ENCODE data around the gene FDXR.

Gene FDXR

DNA sequence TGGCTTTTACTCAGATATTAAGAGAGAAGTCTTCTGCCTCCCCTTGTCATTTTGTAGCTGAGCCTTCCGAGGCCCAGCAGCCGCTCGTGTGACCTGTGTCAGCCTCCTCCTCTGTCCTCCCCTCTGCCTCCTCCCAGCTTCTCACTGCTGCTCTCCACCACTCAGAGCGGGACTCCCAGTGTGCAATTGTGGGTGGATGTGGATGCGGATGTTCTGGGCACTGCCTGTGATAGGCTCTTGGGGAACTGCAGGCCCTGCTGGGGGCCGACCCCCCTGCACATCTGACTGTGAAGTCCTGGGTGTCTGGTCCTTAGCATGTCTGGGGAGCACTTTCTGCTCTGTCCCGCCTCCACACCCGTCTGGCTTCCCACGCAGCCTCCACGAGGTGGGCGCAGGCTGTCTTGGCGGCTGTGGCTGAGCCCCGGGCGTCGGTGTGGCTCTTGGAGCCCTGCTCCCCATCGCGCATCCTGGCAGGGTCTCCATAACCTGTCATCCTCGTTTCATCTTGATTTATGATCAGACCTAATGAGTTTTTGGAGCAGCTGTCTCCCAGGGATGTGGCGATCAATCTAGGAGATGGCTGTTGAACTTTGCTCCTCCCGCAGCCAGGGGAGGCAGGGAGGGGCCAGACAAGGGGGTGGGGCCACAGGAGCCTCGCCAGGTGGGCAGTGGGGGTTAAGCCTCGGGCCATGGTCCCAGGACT lies 41.2 kb downstream of the FDXR start:
- DNase-seq, result no peak

DNA sequence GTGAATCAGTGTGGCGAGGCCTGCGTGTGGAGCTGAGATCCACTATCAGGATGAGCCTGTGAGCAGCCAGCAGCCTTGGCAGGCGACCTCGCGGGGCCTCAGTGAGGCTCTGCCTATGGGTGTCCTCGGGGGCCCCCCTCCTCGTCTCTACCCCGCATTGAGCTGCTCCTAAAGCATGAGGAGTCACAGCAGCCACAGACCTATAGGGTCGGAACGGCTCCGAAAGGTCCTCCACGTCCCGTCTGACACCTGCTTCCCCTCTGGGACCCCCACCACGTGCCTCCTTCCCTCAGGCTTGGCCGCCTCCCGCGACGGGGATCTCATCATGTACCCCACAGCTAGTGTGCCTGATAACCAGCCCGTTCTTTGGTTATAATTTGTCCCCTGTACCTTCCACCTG lies 41.9 kb downstream of the FDXR start:
- no peak for DNase-seq

DNA sequence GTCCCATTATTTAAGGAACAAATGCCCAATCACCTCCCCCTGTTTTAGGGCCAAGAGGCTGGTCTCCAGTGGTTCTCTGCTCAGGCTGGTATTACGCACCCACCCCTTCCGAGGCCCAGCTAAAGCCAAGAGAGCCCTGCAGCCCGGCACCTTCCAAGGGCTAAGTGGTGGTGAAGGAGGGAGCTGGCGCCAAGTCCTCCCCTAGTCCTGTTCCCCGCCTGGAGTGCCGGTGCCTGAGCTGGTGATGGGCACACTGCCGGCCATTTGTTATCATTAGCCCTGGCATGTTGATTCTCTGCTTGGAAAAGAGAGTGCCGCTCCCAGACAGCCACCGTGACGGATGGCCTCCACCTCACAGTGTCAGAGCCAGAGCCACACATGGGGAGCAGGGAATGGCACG lies 45.0 kb downstream of the FDXR start:
- DNase-seq, result no peak

DNA sequence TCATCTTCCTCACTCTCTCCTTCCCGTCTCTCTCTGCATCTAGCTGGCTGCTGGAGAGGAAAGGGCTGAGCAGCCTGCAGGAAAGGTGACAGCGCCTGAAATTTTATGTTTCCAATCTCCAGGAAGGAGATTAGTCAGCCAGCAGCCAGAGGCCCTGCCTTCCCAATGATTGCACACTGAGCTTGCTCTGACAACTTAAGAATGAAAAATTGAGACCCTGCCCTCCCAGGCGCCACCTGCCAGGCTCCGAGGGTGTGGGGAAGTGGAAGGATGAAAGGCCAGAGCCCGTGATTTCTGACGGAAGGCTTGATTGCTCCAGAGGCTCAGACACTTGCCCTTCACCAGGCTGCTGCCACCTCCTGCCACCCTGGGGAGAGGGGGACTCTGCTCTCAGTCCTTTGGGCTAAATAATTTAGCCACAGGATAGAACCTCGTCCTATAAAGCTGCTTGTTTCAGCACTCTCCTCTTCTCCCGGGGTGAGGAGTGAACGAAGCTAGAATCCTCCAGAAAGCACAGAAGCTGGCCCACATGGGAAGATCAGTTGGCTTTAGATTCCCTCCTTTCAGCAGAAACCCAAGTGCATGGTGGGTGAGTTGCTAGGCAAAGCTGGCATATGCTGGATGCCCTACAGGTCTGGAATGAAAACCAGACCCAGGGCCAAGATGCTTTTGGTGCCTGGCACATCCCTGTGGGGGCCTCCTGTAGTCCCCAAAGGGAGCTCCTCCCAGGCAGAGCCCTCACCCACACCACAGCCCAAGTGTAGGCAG lies 46.7 kb downstream of the FDXR start:
- no peak for DNase-seq

DNA sequence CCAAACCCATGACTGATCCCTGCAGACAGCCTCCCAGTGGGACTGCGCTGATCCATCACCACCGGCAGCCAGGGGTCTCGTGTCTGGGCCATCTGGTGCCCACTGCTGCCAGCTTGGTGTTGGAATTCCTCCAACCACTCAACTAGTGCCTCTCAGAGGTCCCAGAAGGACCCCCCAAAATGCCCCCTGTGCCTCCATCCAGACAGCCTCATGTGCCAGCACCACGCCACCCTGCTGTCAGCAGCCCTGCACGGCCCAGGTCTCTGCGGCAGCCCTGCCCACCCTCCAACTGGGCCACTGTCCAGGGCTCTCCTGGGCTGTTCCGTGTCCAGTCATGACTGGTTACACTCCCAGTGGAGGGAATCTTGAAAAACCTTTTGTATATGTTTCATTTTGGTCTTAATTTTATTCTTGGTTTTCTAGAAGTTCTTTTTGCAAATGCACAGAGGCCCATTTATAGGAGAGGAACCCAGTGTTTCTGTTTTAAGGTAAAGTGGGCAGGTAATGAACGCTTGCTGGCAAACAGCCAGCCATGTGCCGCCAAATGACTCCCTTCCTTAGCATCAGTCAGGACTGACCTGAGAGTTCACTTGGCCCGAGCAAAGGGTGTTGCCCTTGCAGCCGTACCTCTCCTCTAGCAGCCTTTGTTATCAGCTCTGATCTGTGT lies 47.7 kb downstream of the FDXR start:
- no peak for DNase-seq

DNA sequence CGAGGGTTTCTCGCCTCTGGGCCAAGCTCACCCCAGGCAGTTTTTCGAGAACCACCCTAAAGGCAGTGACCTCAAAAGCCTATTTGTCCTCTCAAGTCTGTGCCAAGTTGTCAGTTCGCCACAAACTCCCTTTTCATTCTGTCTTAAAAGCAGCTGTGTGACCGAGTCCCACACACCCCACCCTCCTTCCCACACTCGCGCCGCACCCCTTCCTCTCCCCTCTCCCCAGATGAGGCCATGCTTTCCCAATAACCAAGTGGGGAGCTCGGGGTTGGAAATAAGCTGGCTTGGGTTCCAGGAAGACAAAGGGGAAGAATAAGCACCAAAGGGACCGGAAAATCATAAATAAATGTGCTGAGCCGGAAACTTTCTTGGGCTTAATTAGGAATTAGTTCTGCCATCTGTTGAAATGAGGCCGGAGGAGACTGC lies 49.8 kb downstream of the FDXR start:
- no peak for DNase-seq

DNA sequence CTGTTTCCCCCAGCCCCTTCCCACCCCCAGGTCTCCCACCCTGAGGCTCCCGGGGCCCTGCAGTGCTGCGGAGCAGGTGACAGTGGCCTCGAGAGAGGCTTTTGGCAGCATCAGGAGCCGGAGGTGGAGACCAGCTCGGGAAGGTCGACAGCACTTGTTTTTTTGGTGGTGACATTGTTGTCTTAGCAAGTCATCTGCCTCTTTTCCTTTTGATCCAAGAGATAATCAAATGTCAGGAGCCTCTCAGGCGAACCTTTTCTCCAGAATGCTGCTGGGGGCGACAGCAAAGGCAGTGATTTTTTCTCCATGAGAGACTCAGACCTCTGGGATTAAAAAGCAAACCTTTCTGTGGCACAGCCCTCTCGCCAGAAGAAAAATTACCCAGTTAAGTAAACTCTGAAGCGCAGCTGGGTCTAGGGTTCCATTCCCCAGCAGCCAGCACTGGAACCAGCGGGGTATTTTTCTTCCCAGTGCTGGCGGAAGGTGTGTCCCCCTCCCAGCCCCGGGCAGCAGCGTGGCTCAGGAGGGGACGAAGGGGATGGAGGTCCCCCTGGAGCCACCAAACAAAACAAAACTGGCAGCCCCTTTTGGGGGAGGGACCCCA lies 50.4 kb downstream of the FDXR start:
- no peak for DNase-seq

DNA sequence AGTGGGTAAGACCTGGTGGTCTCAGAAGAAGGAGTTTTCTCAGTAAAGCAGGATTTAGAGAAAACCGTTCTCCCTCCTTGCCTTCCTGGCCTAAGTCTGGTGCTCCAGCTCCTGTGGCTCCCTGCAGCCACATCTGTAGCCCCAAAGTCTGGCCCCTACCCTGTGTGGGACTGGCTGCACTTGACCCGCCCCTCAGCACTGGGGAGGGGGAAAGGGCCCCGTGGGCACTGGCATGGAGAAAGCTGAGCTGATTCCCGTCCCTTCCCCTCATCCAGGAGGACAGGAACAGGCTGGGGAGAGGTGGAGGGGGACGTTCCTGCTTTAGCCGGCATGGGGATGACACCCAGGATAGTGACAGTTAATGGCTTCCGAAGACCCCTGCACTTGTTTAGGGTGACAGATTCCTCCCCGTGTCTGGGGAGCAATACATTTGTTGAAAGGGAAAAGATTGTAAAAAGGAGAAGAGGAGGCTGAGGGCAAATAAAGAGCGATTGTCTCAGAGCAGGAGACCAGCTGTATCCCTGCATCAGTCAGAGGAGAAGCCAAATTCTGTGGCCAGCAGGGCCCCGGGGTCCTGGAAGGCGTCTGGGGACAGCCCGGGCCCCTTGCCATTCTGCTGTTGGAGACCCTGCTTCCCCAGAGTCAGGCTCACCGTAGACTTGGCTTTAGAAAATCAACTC lies 51.0 kb downstream of the FDXR start:
- no peak for DNase-seq

DNA sequence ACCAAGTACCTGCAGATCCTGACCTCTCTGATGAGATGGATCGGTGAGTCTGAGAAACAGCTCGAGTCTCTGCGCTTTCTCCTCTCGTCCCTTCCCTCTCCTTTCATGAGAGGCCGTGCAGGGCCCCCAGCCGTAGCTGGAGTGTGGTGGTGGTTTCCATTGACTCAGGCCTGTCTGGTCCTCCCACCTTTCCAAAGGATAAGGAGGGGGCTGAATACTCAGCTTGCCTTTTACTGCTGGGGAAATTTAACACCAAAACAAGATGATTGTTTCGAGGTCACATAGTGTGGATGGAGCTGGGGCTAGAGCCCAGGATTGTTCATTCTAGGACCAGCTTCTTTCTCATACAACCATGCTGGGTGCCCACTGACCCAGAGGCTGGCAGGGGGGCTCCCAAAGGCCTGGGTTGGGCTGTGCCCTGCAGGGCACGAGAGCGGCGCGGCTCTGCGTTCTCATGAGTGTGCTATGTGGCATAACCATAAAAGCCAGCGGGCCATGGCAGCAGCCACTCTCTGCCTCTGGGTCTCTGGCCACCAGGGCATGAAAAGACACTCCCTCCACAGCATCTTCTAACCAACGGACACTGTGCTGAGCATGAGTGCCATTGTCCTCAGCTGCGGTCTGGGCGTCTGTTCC lies 52.9 kb downstream of the FDXR start:
- DNase-seq, result no peak

DNA sequence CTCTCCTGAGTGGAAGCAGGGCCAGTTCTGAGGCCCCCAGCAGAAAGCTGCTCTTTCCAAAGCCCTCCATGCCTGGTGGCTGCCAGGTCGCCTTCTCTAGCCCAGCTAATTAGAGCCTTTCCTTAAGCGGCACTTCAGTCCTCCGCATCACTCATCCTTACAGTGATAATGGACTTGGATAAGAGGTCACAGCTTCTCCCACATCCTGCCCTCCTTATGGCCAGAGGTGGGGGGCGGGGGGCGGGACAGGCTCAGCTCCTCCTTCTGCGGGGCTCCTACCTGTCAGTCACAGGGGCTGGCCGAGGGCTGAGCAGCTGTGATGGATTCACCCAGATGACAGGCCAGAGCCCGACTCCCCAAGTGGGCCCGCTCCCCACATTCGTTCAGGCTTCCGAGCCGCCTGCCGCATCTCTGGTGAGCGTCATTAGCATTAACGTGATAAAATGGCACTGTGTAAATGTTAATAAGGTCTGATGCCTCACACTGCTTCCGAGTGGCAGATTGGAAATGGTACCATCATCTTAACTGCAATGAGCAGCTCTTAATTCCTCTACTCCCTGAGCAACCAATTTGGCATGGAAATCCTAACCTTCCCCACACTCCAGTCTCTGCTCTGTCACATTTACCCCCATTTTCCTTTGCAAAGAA lies 54.4 kb downstream of the FDXR start:
- no peak for DNase-seq

DNA sequence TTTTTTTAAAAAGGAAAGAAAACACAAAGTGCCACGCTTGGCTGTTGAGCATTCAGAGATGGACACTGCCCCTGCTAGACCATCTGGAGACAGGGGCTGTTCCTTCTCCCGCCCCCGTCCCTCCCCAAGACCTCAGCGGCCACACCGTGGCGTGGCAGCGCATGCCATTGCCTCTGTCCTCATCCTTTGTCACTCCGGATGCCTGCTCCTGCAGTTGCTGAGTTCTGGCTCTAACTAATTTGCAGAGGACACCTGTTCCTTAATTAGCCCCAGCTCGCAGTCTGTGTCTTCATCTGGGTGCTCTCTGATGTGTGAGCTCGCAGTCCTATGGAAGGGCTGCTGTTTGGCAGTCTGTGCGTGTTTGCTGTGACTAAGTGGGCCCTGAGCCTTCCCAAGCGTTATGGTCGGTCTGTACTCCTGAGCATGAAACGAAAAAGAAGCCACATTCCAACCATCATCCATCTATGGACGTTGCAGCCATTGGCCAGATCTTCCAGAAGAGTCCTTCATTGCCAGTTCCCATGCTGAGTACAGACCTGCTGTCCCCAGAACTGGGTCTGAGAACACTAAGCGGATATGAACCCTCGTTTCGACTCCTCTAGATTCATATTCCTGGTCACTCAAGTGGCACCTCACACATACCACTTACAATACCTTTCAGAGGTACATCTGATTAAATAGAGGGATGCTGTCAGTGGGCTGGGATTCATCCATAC lies 55.7 kb downstream of the FDXR start:
- DNase-seq, result no peak

DNA sequence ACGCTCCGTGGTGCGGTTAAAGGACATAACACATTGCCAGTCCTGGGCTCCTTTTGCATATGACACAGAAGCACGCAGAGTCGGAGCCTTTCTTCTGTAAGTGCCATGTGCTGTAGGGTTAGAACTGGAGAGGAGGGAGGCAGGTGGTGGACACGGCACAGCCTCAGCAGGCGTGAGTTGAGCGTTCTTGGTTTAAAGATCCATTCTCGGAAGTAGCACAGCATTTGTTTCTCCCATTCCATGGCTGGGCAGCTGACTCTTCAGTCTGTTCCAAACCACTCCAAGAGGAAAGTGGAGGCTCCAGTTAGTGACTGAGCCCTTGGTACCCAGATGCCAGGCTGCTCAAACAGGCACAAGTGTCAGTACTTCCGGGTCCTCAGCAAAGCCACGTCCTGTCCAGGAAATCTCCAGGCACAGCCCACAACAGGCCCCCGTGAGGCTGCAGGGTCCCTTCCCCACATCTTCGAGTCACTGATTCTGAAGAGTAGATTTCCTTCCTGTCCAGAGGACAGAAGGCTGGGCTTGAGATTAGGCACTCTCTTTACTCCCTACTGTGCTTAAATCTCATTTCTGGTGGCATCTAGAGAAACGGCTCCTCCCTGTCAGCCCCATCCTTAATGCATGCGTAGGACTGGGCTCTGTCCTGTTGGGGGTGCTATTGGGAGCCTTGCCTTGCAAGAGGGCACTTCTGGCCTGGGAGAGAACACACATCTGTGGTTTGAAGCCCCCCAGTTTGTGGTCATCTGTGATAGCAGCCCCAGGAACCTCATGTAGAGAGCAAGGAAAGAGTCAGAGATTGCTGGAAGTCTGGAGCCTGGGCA lies 57.0 kb downstream of the FDXR start:
- DNase-seq, result no peak

DNA sequence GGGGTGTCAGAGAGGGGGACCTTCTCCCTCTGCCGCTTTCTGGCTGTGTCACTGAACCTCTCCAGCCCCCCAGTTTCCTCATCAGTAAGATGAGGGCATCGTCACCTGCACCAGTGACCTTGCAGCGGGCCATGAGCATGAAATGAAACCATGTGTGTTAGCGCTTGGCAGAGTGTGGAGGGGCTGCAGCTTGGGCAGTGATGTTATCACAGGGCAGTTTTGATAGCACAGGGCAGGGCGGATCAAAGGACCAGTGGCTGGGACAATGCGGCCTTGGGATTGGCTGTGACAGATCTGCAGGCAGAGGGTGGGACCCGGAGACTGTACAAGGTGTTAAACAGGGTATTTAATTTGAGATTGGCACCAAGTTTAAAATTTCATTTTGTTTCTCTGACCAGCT lies 57.7 kb downstream of the FDXR start:
- no peak for DNase-seq

DNA sequence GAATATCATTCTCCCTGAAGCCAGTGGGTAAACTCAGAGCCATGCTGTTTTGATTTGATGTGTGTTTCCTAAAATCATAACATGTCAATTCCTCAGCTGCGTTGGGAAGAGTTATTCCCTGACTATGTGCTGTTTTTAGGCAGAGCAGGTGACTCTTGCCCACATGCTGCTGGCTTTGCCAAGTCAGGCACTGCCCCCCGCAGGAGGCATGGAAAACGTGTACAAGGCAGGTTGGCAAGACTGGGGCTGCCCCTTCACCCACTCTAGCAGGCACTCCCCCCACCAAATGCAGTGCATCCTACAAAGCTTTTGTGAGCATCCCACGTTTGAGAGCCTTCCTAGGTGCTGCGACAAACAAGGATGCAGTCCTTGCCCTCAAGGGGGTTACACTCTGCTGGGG lies 58.3 kb downstream of the FDXR start:
- peak; percentile 26 for DNase-seq
